ENCODE data around the gene IFRD2. TPM values are rescaled to one million over a fixed set of nuclear protein-coding genes. Genes with fewer than 3 reads are reported as not detected.

Gene IFRD2
- total RNA-seq, 2 donors from 2014 or later: 56.6 to 70.9 TPM

GRCh38 chr3:50318615-50319014 is 26.4 kb upstream of the IFRD2 start:
- Histone ChIP-seq H3K27me3 (ENCODE audit: control insufficient read depth, insufficient read depth, low read length, poor library complexity, severe bottlenecking) (no peaks in the 10 kb centered on the region), H3K9ac (ENCODE audit: extremely low read depth, low read length, poor library complexity, severe bottlenecking) (no peak overlapping the region), H3K27ac (ENCODE audit: low read depth, low read length) (no peak overlapping the region), H3K9me3 (ENCODE audit: control insufficient read depth, low read length) (no peaks in the 10 kb centered on the region), H3K36me3 (ENCODE audit: control insufficient read depth, insufficient read depth, low read length) (peaks cover 35% of the 10 kb centered on the region), H3K4me3 (ENCODE audit: low read length) (peak overlapping the region; percentile 56), H3K4me1 (ENCODE audit: control insufficient read depth, insufficient read depth, low read length) (peaks cover 17% of the 10 kb centered on the region)
- Mint-ChIP-seq H3K27me3 (ENCODE audit: insufficient read depth) (no peaks in the 10 kb centered on the region), H3K4me3 (peak overlapping the region; percentile 87), H3K9me3 (peaks cover 6% of the 10 kb centered on the region), H3K4me1 (peaks cover 25% of the 10 kb centered on the region), H3K27ac (no peak overlapping the region), H3K36me3 (ENCODE audit: low read depth) (peaks cover 56% of the 10 kb centered on the region)
- DNase-seq: no peak
- TF ChIP-seq, protein P1, sequence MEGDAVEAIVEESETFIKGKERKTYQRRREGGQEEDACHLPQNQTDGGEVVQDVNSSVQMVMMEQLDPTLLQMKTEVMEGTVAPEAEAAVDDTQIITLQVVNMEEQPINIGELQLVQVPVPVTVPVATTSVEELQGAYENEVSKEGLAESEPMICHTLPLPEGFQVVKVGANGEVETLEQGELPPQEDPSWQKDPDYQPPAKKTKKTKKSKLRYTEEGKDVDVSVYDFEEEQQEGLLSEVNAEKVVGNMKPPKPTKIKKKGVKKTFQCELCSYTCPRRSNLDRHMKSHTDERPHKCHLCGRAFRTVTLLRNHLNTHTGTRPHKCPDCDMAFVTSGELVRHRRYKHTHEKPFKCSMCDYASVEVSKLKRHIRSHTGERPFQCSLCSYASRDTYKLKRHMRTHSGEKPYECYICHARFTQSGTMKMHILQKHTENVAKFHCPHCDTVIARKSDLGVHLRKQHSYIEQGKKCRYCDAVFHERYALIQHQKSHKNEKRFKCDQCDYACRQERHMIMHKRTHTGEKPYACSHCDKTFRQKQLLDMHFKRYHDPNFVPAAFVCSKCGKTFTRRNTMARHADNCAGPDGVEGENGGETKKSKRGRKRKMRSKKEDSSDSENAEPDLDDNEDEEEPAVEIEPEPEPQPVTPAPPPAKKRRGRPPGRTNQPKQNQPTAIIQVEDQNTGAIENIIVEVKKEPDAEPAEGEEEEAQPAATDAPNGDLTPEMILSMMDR (conservative IDR thresholded peaks at IDR 0.05): no peak
- 93 to 98% methylated on average over 9 to 10 of the region's 10 CpGs for WGBS, 2 experiments (ENCODE audit: insufficient coverage in 1 of 2, insufficient read length in 1 of 2)

DNA sequence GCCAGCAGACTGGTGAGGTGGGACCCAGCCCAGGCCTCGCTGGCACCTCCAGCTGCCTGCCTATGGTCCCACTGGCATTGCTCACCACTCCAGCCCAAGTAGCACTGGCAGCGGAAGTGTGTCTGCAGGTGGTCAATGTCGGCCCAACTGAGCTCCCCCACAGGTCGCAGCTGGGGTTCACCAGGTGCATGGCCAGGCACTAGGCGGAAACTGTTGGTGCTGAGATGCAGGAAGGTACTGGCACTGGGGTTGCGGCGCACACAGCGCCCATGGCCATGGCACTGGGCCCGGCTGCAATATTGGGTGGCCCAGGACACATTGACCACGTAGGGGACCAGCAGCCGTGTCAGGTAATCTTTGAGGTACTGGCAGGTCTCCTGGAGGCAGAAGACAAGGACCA is 25.9 kb upstream of the IFRD2 start:
- Mint-ChIP-seq H3K27ac (no peak overlapping the region), H3K36me3 (ENCODE audit: low read depth) (peaks cover 58% of the 10 kb centered on the region), H3K27me3 (ENCODE audit: insufficient read depth) (no peaks in the 10 kb centered on the region), H3K4me3 (peak overlapping the region; percentile 87), H3K9me3 (peaks cover 10% of the 10 kb centered on the region), H3K4me1 (peaks cover 22% of the 10 kb centered on the region)
- no peak for DNase-seq
- Histone ChIP-seq H3K27me3 (ENCODE audit: control insufficient read depth, insufficient read depth, low read length, poor library complexity, severe bottlenecking) (no peaks in the 10 kb centered on the region), H3K9ac (ENCODE audit: extremely low read depth, low read length, poor library complexity, severe bottlenecking) (no peak overlapping the region), H3K27ac (ENCODE audit: low read depth, low read length) (no peak overlapping the region), H3K4me3 (ENCODE audit: low read length) (no peak overlapping the region), H3K4me1 (ENCODE audit: control insufficient read depth, insufficient read depth, low read length) (peaks cover 17% of the 10 kb centered on the region), H3K36me3 (ENCODE audit: control insufficient read depth, insufficient read depth, low read length) (peaks cover 31% of the 10 kb centered on the region), H3K9me3 (ENCODE audit: control insufficient read depth, low read length) (no peaks in the 10 kb centered on the region)
- WGBS, 2 experiments (ENCODE audit: insufficient coverage in 1 of 2, insufficient read length in 1 of 2): 95 to 100% methylated on average over 8 to 11 of the region's 11 CpGs
- TF ChIP-seq, protein P1 (conservative IDR thresholded peaks at IDR 0.05): no peak

DNA sequence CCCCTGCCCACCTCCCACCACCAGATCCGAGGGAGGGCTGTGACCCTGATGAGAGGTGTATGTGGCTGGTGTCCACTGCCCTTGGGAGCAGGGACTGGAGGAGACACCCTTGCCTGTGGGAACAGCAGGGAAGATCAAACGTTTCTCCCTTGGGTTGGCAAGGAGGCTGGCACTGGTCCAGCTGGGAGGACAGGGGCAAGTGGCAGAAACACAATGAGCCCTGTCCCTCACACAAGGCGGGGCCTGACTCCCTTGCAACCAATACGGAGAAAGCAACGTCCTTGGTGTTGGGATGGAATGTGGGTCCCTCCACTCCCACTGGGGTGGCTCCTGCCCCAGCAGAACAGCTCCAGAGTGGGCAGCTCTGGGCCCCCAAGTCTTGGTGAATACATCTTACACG is 25.1 kb upstream of the IFRD2 start:
- H3K27me3 Mint-ChIP-seq (ENCODE audit: insufficient read depth): no peaks in the 10 kb centered on the region
- WGBS, 2 experiments (ENCODE audit: insufficient coverage in 1 of 2, insufficient read length in 1 of 2): 93 to 95% methylated on average over 5 to 6 of the region's 6 CpGs
- Histone ChIP-seq H3K36me3 (ENCODE audit: control insufficient read depth, insufficient read depth, low read length) (peaks cover 31% of the 10 kb centered on the region), H3K4me3 (ENCODE audit: low read length) (no peak overlapping the region), H3K9me3 (ENCODE audit: control insufficient read depth, low read length) (no peaks in the 10 kb centered on the region), H3K27me3 (ENCODE audit: control insufficient read depth, insufficient read depth, low read length, poor library complexity, severe bottlenecking) (no peaks in the 10 kb centered on the region), H3K9ac (ENCODE audit: extremely low read depth, low read length, poor library complexity, severe bottlenecking) (no peak overlapping the region), H3K27ac (ENCODE audit: low read depth, low read length) (no peak overlapping the region), H3K4me1 (ENCODE audit: control insufficient read depth, insufficient read depth, low read length) (peaks cover 12% of the 10 kb centered on the region)
- peaks cover 16% of the 10 kb centered on the region for H3K9me3 Mint-ChIP-seq
- peaks cover 16% of the 10 kb centered on the region for H3K4me1 Mint-ChIP-seq
- H3K4me3 Mint-ChIP-seq: no peak overlapping the region
- TF ChIP-seq, protein P1 (conservative IDR thresholded peaks at IDR 0.05): no peak
- no peak overlapping the region for H3K27ac Mint-ChIP-seq
- peaks cover 59% of the 10 kb centered on the region for H3K36me3 Mint-ChIP-seq (ENCODE audit: low read depth)
- peak; percentile 43 for DNase-seq
